ENCODE results near the gene HLX. TPM values are rescaled to one million over a fixed set of nuclear protein-coding genes. Genes with fewer than 3 reads are reported as not detected.

HLX gene
- total RNA-seq, 4 donors from 2014 or later, result 11.9 to 26.8 (median 16.4) TPM

GRCh38 chr1:220852408-220852807 is 26.8 kb upstream of the HLX start:
- no peak for TF ChIP-seq CTCF (IDR thresholded peaks at IDR 0.05; ENCODE audit: low read depth)

- no peak for TF ChIP-seq CTCF (IDR thresholded peaks at IDR 0.05; ENCODE audit: low read depth)
These were observed 6.9 kb upstream of the HLX start for GRCh38 chr1:220872296-220872695.

GRCh38 chr1:220873087-220873486 is 6.2 kb upstream of the HLX start:
- no peak for TF ChIP-seq CTCF (IDR thresholded peaks at IDR 0.05; ENCODE audit: low read depth)

GRCh38 chr1:220873868-220874655 is 5.2 kb upstream of the HLX start:
- TF ChIP-seq CTCF (IDR thresholded peaks at IDR 0.05; ENCODE audit: low read depth), result no peak

- no peak for TF ChIP-seq CTCF (IDR thresholded peaks at IDR 0.05; ENCODE audit: low read depth)
These were observed 4.0 kb upstream of the HLX start for GRCh38 chr1:220875260-220875659.

GRCh38 chr1:220876511-220877376 is 2.5 kb upstream of the HLX start:
- TF ChIP-seq CTCF (IDR thresholded peaks at IDR 0.05; ENCODE audit: low read depth), result no peak
